ENCODE data around the gene C1orf21. TPM values are rescaled to one million over a fixed set of nuclear protein-coding genes. Genes with fewer than 3 reads are reported as not detected.

C1orf21 gene
- total and polyA plus RNA-seq, 2 donors (not counting 1 experiment from before 2014, with no cell fraction given): 53.0 to 95.4 TPM

DNA sequence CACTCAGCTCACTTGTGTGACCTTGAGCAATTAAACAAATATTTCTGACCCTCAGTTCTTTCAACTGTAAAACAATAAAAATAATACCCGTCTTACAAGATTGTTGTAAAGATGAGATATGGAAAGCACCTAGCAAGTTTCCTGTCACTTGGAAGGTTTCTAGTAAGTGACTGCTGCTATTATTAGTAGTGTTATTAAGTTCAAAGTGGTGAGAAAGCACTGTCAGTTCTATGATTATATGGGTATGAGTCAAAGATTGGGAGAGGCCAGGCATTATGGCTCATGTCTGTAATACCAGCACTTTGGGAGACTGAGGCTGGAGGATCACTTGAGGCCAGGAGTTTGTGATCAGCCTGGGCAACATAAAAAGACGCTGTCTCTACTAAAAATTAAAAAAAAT is 145.4 kb downstream of the C1orf21 start:
- TF ChIP-seq, protein P1, sequence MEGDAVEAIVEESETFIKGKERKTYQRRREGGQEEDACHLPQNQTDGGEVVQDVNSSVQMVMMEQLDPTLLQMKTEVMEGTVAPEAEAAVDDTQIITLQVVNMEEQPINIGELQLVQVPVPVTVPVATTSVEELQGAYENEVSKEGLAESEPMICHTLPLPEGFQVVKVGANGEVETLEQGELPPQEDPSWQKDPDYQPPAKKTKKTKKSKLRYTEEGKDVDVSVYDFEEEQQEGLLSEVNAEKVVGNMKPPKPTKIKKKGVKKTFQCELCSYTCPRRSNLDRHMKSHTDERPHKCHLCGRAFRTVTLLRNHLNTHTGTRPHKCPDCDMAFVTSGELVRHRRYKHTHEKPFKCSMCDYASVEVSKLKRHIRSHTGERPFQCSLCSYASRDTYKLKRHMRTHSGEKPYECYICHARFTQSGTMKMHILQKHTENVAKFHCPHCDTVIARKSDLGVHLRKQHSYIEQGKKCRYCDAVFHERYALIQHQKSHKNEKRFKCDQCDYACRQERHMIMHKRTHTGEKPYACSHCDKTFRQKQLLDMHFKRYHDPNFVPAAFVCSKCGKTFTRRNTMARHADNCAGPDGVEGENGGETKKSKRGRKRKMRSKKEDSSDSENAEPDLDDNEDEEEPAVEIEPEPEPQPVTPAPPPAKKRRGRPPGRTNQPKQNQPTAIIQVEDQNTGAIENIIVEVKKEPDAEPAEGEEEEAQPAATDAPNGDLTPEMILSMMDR (conservative IDR thresholded peaks at IDR 0.05 in 1 of 2, IDR thresholded peaks at IDR 0.05 in 1 of 2; ENCODE audit: low read depth in 1 of 2, low read length in 2 of 2): no peak
- no peak for TF ChIP-seq EZH2 (IDR thresholded peaks at IDR 0.05; ENCODE audit: low read length, missing control alignments)
- Histone ChIP-seq H3K9ac (ENCODE audit: insufficient read depth, low read length) (no peak overlapping the region), H3K4me2 (ENCODE audit: extremely low read depth, insufficient read depth, low read length) (no peak overlapping the region)

DNA sequence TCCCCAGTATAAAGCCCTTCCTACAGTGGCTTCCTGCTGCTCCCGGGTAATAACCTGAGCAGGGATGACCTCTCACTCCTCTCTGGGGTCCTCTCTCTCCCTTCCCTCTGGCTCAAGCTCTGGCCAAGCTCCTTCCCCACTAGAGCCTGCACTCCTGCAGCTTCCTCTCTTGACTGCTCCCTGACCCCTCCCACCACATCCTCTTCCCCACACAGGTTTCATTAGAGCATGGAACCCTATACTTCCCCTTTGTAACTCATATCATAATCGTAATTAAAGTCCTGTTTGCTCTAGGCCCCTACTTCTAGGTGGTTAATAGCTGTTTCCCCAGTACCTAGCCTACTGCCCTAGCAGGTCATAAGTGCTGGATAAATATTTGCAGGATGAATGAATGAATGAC is 146.2 kb downstream of the C1orf21 start:
- Histone ChIP-seq H2AFZ (ENCODE audit: low read length) (no peak overlapping the region), H3K27me3 (ENCODE audit: control insufficient read depth, insufficient read depth, low read length) (no peaks in the 10 kb centered on the region), H3K4me2 (ENCODE audit: extremely low read depth, insufficient read depth, low read length) (no peak overlapping the region), H4K20me1 (ENCODE audit: control insufficient read depth, extremely low read depth, insufficient read depth, low read length) (no peaks in the 10 kb centered on the region), H3K79me2 (ENCODE audit: control insufficient read depth, insufficient read depth, low read length) (no peaks in the 10 kb centered on the region), H3K4me3 (replicated peaks in 1 of 4; ENCODE audit: control extremely low read depth in 1 of 4, insufficient read depth in 1 of 4, low read depth in 3 of 4, low read length in 4 of 4) (no peak overlapping the region), H3K9ac (ENCODE audit: insufficient read depth, low read length) (no peak overlapping the region), H3K4me1 (ENCODE audit: control insufficient read depth, extremely low read depth, insufficient read depth, low read length) (peaks cover 5% of the 10 kb centered on the region), H3K9me3 (ENCODE audit: control insufficient read depth, insufficient read depth, low read depth, low read length) (no peaks in the 10 kb centered on the region), H3K27ac (ENCODE audit: insufficient read depth, low read length) (no peak overlapping the region), H3K36me3 (ENCODE audit: control insufficient read depth, insufficient read depth, low read length) (no peaks in the 10 kb centered on the region)
- no peak for DNase-seq (ENCODE audit: low read depth in 2 of 2)
- TF ChIP-seq, protein P1 (conservative IDR thresholded peaks at IDR 0.05 in 1 of 2, IDR thresholded peaks at IDR 0.05 in 1 of 2; ENCODE audit: low read depth in 1 of 2, low read length in 2 of 2): no peak
- TF ChIP-seq EZH2 (IDR thresholded peaks at IDR 0.05; ENCODE audit: low read length, missing control alignments): no peak

More for the DNA sequence above, 145.4 kb downstream of the C1orf21 start:
- H2AFZ ChIP-seq (ENCODE audit: low read length): no peak overlapping the region
- no peak overlapping the region for H3K27ac ChIP-seq (ENCODE audit: insufficient read depth, low read length)
- H3K9me3 ChIP-seq (ENCODE audit: control insufficient read depth, insufficient read depth, low read depth, low read length): no peaks in the 10 kb centered on the region
- H3K27me3 ChIP-seq (ENCODE audit: control insufficient read depth, insufficient read depth, low read length): no peaks in the 10 kb centered on the region
- no peaks in the 10 kb centered on the region for H3K36me3 ChIP-seq (ENCODE audit: control insufficient read depth, insufficient read depth, low read length)
- peaks cover 5% of the 10 kb centered on the region for H3K4me1 ChIP-seq (ENCODE audit: control insufficient read depth, extremely low read depth, insufficient read depth, low read length)
- no peak for DNase-seq (ENCODE audit: low read depth in 2 of 2)
- no peaks in the 10 kb centered on the region for H3K79me2 ChIP-seq (ENCODE audit: control insufficient read depth, insufficient read depth, low read length)
- H3K4me3 ChIP-seq (replicated peaks in 1 of 4; ENCODE audit: control extremely low read depth in 1 of 4, insufficient read depth in 1 of 4, low read depth in 3 of 4, low read length in 4 of 4): no peak overlapping the region
- H4K20me1 ChIP-seq (ENCODE audit: control insufficient read depth, extremely low read depth, insufficient read depth, low read length): no peaks in the 10 kb centered on the region

DNA sequence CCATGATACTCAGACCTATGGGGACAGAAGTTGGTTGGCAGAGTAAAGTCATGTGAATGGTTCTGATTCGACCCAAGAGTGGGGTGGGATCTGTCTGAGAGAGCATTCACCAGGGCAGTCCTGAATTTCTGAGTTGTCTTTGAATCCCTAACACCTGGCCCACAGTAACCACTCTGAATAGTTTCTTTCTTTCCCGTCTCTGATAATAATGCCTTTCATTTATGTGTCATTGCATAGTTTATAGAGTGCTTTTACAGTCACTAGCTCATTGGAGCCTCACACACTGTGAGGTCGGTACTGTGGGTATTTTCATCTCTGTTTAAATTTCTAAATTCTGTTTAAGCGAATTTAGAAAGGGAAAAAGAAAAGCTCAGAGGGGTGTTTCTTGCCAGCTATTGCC is 147.1 kb downstream of the C1orf21 start:
- no peak for DNase-seq (ENCODE audit: low read depth in 2 of 2)

More for the DNA sequence above, 147.1 kb downstream of the C1orf21 start:
- no peak overlapping the region for H3K4me3 ChIP-seq (replicated peaks in 1 of 4; ENCODE audit: control extremely low read depth in 1 of 4, insufficient read depth in 1 of 4, low read depth in 3 of 4, low read length in 4 of 4)
- no peaks in the 10 kb centered on the region for H3K27me3 ChIP-seq (ENCODE audit: control insufficient read depth, insufficient read depth, low read length)
- H2AFZ ChIP-seq (ENCODE audit: low read length): no peak overlapping the region
- no peak for TF ChIP-seq EZH2 (IDR thresholded peaks at IDR 0.05; ENCODE audit: low read length, missing control alignments)
- TF ChIP-seq, protein P1 (conservative IDR thresholded peaks at IDR 0.05 in 1 of 2, IDR thresholded peaks at IDR 0.05 in 1 of 2; ENCODE audit: low read depth in 1 of 2, low read length in 2 of 2): no peak
- H3K36me3 ChIP-seq (ENCODE audit: control insufficient read depth, insufficient read depth, low read length): no peaks in the 10 kb centered on the region
- H3K9me3 ChIP-seq (ENCODE audit: control insufficient read depth, insufficient read depth, low read depth, low read length): no peaks in the 10 kb centered on the region
- H3K4me1 ChIP-seq (ENCODE audit: control insufficient read depth, extremely low read depth, insufficient read depth, low read length): peaks cover 5% of the 10 kb centered on the region
- H3K79me2 ChIP-seq (ENCODE audit: control insufficient read depth, insufficient read depth, low read length): no peaks in the 10 kb centered on the region
- no peak overlapping the region for H3K27ac ChIP-seq (ENCODE audit: insufficient read depth, low read length)
- no peaks in the 10 kb centered on the region for H4K20me1 ChIP-seq (ENCODE audit: control insufficient read depth, extremely low read depth, insufficient read depth, low read length)
- H3K4me2 ChIP-seq (ENCODE audit: extremely low read depth, insufficient read depth, low read length): no peak overlapping the region
- no peak overlapping the region for H3K9ac ChIP-seq (ENCODE audit: insufficient read depth, low read length)

All from fibroblast of lung (primary cell).